BE2C (cell line): ENCODE results near the gene PLCL1. TPM values are rescaled to one million over a fixed set of nuclear protein-coding genes. Genes with fewer than 3 reads are reported as not detected.

Experiments used
- DNase-seq: peaks from one replicate; pipeline ENCODE4 v3.0.0-alpha.2; 2020
- H3K27me3 ChIP-seq: fragments of 250-450 bp; sonication (Bioruptor Pico); 2 replicates; pipeline ENCODE4 v1.5.1; 2020; ENCODE audit warnings: mild to moderate bottlenecking
- H3K36me3 ChIP-seq: fragments of 250-450 bp; sonication (Bioruptor Pico); 2 replicates; pipeline ENCODE4 v1.5.1; 2020; ENCODE audit warnings: mild to moderate bottlenecking
- H3K4me1 ChIP-seq: fragments of 250-450 bp; sonication (Bioruptor Pico); 2 replicates; pipeline ENCODE4 v1.5.1; 2020
- H3K4me3 ChIP-seq: 2 replicates; pipeline ENCODE4 v1.5.1; 2011; ENCODE audit warnings: low read depth, low read length
- H3K9me3 ChIP-seq: fragments of 250-450 bp; sonication (Bioruptor Pico); 2 replicates; pipeline ENCODE4 v1.5.1; 2020
- CTCF ChIP-seq: IDR thresholded peaks from 2 replicates; pipeline ENCODE4 v1.5.1; 2012; ENCODE audit warnings: mild to moderate bottlenecking, low read depth, low read length
- polyA plus RNA-seq: library from polyadenylated mRNA; unstranded; fragments of >200 nt; gene quantifications from one replicate; pipeline ENCODE4 v1.2.1, GENCODE V29; 2012; ENCODE audit warnings: low read depth, missing spikeins; ENCODE audit not compliant: insufficient read length, insufficient read depth

Gene PLCL1
- polyA plus RNA-seq: 5.4 TPM

- Histone ChIP-seq H3K9me3 (no peaks in the 10 kb centered on the region), H3K27me3 (peaks cover 8% of the 10 kb centered on the region), H3K4me3 (peak within 1 kb of the TSS; percentile 72), H3K4me1 (peaks cover 4% of the 10 kb centered on the region), H3K36me3 (no peaks in the 10 kb centered on the region)
- DNase-seq: peak; percentile 95
- TF ChIP-seq CTCF: no peak
Observed at GRCh38 chr2:197804049-197804757, at the start of gene PLCL1. TSS of gene PLCL1 (plus strand) at chr2:197804593.

DNA sequence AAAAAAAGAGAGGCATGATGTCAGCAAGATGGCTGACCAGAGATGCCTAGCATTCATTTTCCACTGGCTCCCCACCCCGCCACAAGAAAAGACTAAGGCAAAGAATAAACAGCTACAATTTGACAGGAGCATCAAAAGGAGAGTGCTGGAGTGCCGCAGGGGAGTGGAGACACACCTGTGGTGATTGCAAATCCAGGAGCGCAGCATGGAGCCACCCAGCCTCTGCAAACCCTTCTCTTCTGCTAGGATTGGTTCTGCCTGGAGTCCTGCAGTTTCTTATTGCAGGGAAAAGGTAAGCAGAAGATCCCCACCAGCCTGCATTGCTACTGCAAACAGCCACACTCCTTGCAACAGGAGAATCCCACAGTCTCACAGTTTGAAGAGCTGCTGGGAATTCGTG, 45.4 kb upstream of the PLCL1 start:
- no peak for TF ChIP-seq CTCF
- Histone ChIP-seq H3K9me3 (no peaks in the 10 kb centered on the region), H3K36me3 (no peaks in the 10 kb centered on the region), H3K27me3 (no peaks in the 10 kb centered on the region), H3K4me3 (no peak overlapping the region), H3K4me1 (no peaks in the 10 kb centered on the region)
- no peak for DNase-seq

DNA sequence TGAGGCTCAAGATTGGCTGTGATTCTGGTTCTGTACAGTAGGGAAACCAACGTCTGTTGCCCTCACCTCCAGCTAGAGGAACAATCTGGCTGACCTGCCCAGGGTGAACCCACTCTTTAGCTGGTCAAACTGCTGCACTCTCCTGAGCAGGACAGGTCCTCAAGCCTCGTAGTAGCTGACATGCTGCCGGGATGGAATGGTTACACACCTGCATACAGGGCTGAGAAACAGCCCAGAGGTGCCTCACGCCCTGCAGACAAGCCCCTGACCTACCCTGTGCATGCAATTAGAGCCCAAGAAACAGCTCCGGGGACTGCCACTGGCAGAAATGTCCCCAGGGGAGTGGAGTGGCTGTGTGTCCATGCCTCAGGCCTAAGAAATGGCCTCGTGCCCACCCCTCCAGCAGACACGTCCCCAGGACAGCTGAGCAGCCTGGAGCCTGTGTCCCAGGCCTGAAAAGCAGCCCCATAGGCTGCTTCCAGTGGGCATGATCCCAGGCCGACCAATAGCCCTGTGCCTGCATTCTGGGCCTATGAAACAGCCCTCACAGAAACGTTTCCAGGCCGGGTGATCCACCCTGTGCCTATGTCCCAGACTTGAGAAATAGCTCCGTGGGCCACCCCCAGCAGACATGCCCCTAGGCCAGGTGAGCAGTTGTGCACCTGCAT, 44.6 kb upstream of the PLCL1 start:
- Histone ChIP-seq H3K36me3 (no peaks in the 10 kb centered on the region), H3K9me3 (no peaks in the 10 kb centered on the region), H3K4me3 (no peak overlapping the region), H3K4me1 (no peaks in the 10 kb centered on the region), H3K27me3 (no peaks in the 10 kb centered on the region)
- TF ChIP-seq CTCF: no peak
- DNase-seq: no peak

- TF ChIP-seq CTCF: no peak
- H3K4me3 ChIP-seq: no peak overlapping the region
- H3K4me1 ChIP-seq: no peaks in the 10 kb centered on the region
- no peaks in the 10 kb centered on the region for H3K36me3 ChIP-seq
- no peaks in the 10 kb centered on the region for H3K27me3 ChIP-seq
- H3K9me3 ChIP-seq: no peaks in the 10 kb centered on the region
- DNase-seq: peak; percentile 34
Observed at GRCh38 chr2:197760293-197760657, 44.1 kb upstream of the PLCL1 start.

- Histone ChIP-seq H3K36me3 (no peaks in the 10 kb centered on the region), H3K4me1 (peaks cover 3% of the 10 kb centered on the region; the same call in 1 of the 2 replicates), H3K27me3 (no peaks in the 10 kb centered on the region; the same call in 1 of the 2 replicates), H3K9me3 (no peaks in the 10 kb centered on the region), H3K4me3 (no peak overlapping the region)
- DNase-seq: peak; percentile 13
- TF ChIP-seq CTCF: peak; percentile 67
Observed at GRCh38 chr2:197777823-197778407, 26.5 kb upstream of the PLCL1 start.
